Gastrocnemius medialis (tissue), 4 donors: ENCODE measurements around the gene DOP1B.

ENCODE experiments used
- CTCF ChIP-seq, 5 experiments: fragments of 450-650 bp in 3 of 5; fragments of 200-600 bp in 2 of 5; sonication (generic) in 2 of 5; IDR thresholded peaks in 4 of 5; conservative IDR thresholded peaks in 1 of 5; 1 replicate in 4 of 5; 2 replicates in 1 of 5; pipeline ENCODE4 v1.5.1; 2016 to 2019; ENCODE audit warnings: antibody characterized with exemption in 5 of 5, mild to moderate bottlenecking in 3 of 5, moderate library complexity in 3 of 5
- POLR2A ChIP-seq, 2 donors: fragments of 450-650 bp; IDR thresholded peaks; one replicate each; pipeline ENCODE4 v1.6.1; 2017; ENCODE audit warnings: antibody characterized with exemption in 2 of 2, mild to moderate bottlenecking in 2 of 2, moderate library complexity in 2 of 2

GRCh38 chr21:36115138-36115730, 41.4 kb upstream of the DOP1B start:
- TF ChIP-seq CTCF (IDR thresholded peaks at IDR 0.05 in 4 of 5, conservative IDR thresholded peaks at IDR 0.05 in 1 of 5): no peak
- no peak for TF ChIP-seq POLR2A (IDR thresholded peaks at IDR 0.05)
